RWPE2 (cell line): ENCODE data around the gene ADAMTS17.

ENCODE experiments used
- ATAC-seq: fragments of 200-7000 bp; cut with Tn5 transposase; 3 replicates; pipeline ENCODE4 v1.9.1; 2021; ENCODE audit warnings: low read depth
- DNase-seq: peaks from one replicate; pipeline ENCODE4 v3.0.0-alpha.2; 2020; ENCODE audit warnings: low spot score
- H3K27ac ChIP-seq: fragments of 450-650 bp; 2 replicates; pipeline ENCODE4 v1.5.1; 2017; ENCODE audit warnings: mild to moderate bottlenecking; ENCODE audit not compliant: poor library complexity, severe bottlenecking
- H3K27me3 ChIP-seq: fragments of 250-450 bp; sonication (Bioruptor Pico); 2 replicates; pipeline ENCODE4 v1.5.1; 2021; ENCODE audit warnings: mild to moderate bottlenecking, moderate library complexity; ENCODE audit not compliant: insufficient read depth, poor library complexity, severe bottlenecking
- H3K36me3 ChIP-seq: fragments of 250-450 bp; sonication (Bioruptor Pico); 2 replicates; pipeline ENCODE4 v1.5.1; 2020; ENCODE audit warnings: low read depth, mild to moderate bottlenecking, moderate library complexity
- H3K4me1 ChIP-seq: fragments of 250-450 bp; sonication (Bioruptor Pico); 2 replicates; pipeline ENCODE4 v1.5.1; 2021; ENCODE audit warnings: mild to moderate bottlenecking, moderate library complexity; ENCODE audit not compliant: insufficient read depth, poor library complexity, severe bottlenecking
- H3K4me3 ChIP-seq: fragments of 250-450 bp; sonication (Bioruptor Pico); 2 replicates; pipeline ENCODE4 v1.5.1; 2021; ENCODE audit warnings: mild to moderate bottlenecking, moderate library complexity; ENCODE audit not compliant: severe bottlenecking
- H3K9me3 ChIP-seq: fragments of 250-450 bp; sonication (Bioruptor Pico); 2 replicates; pipeline ENCODE4 v1.5.1; 2021; ENCODE audit warnings: mild to moderate bottlenecking, moderate library complexity; ENCODE audit not compliant: severe bottlenecking
- CTCF ChIP-seq: fragments of 450-650 bp; IDR thresholded peaks from one replicate; pipeline ENCODE4 v1.5.1; 2017; ENCODE audit warnings: mild to moderate bottlenecking, moderate library complexity; ENCODE audit not compliant: poor library complexity, severe bottlenecking

The ADAMTS17 gene

GRCh38 chr15:100193277-100193860 lies 148.4 kb downstream of the ADAMTS17 start:
- no peak for ATAC-seq
- Histone ChIP-seq H3K27me3 (no peaks in the 10 kb centered on the region), H3K27ac (no peak overlapping the region), H3K9me3 (no peaks in the 10 kb centered on the region), H3K36me3 (no peaks in the 10 kb centered on the region), H3K4me1 (peaks cover 17% of the 10 kb centered on the region), H3K4me3 (no peak overlapping the region)
- TF ChIP-seq CTCF, result no peak
- DNase-seq, result no peak

GRCh38 chr15:100192097-100193080 lies 149.4 kb downstream of the ADAMTS17 start:
- Histone ChIP-seq H3K27ac (peak overlapping the region; percentile 44), H3K27me3 (no peaks in the 10 kb centered on the region), H3K36me3 (no peaks in the 10 kb centered on the region), H3K9me3 (no peaks in the 10 kb centered on the region), H3K4me3 (no peak overlapping the region), H3K4me1 (peaks cover 17% of the 10 kb centered on the region)
- TF ChIP-seq CTCF, result no peak
- ATAC-seq (peak; percentile 90), DNase-seq (peak; percentile 88)

GRCh38 chr15:100191161-100191560 lies 150.6 kb downstream of the ADAMTS17 start:
- Histone ChIP-seq H3K36me3 (no peaks in the 10 kb centered on the region), H3K4me1 (peaks cover 17% of the 10 kb centered on the region), H3K27me3 (no peaks in the 10 kb centered on the region), H3K9me3 (no peaks in the 10 kb centered on the region), H3K27ac (peak overlapping the region; percentile 44), H3K4me3 (no peak overlapping the region)
- no peak for TF ChIP-seq CTCF
- DNase-seq, result peak; percentile 43
- ATAC-seq, result no peak

- TF ChIP-seq CTCF, result no peak
- Histone ChIP-seq H3K36me3 (no peaks in the 10 kb centered on the region), H3K27me3 (no peaks in the 10 kb centered on the region), H3K9me3 (no peaks in the 10 kb centered on the region), H3K4me1 (peaks cover 17% of the 10 kb centered on the region), H3K27ac (no peak overlapping the region), H3K4me3 (no peak overlapping the region)
- no peak for ATAC-seq
- DNase-seq, result peak; percentile 28
Observed at GRCh38 chr15:100190675-100191074, 151.1 kb downstream of the ADAMTS17 start.

GRCh38 chr15:100189849-100190248 lies 151.9 kb downstream of the ADAMTS17 start:
- DNase-seq (no peak), ATAC-seq (no peak)
- no peaks in the 10 kb centered on the region for H3K9me3 ChIP-seq
- no peak overlapping the region for H3K27ac ChIP-seq
- peaks cover 17% of the 10 kb centered on the region for H3K4me1 ChIP-seq
- H3K27me3 ChIP-seq, result no peaks in the 10 kb centered on the region
- no peak for TF ChIP-seq CTCF
- H3K36me3 ChIP-seq, result no peaks in the 10 kb centered on the region
- H3K4me3 ChIP-seq, result no peak overlapping the region
